Activated CD8-positive, alpha-beta memory T cell treated with anti-CD3 and anti-CD28 coated beads, Interleukin-2, amount 10 ng/mL, durations not matched to agents 7 days and 5 days (primary cell): ENCODE results near the gene CORO1C. TPM values are rescaled to one million over a fixed set of nuclear protein-coding genes. Genes with fewer than 3 reads are reported as not detected.
"Not testable (repeated sequence)": the region's sequence is repeated elsewhere in the genome, so short reads cannot be mapped to it uniquely, and the experiment has no call there.

Experiments
- ATAC-seq: fragments of 150-1000 bp; cut with Tn5 transposase; one replicate; pipeline ENCODE4 v1.10.0; 2021; ENCODE audit warnings: moderate library complexity
- CTCF ChIA-PET: fragments of 350-600 bp; sonication (Branson Sonifier 250); formaldehyde crosslinking; loops from one replicate; lab custom pipeline; 2021; ENCODE audit warnings: antibody characterized with exemption; lab: Charles Lee
- DNase-seq: peaks from one replicate; pipeline ENCODE4 v3.0.0-alpha.2; 2020
- H3K27ac Mint-ChIP-seq: one replicate; pipeline ENCODE4 v1.8.0; 2021; ENCODE audit warnings: mild to moderate bottlenecking, mixed read lengths
- H3K27me3 Mint-ChIP-seq: one replicate; pipeline ENCODE4 v1.8.0; 2021; ENCODE audit warnings: mixed read lengths
- H3K36me3 Mint-ChIP-seq: one replicate; pipeline ENCODE4 v1.8.0; 2021; ENCODE audit warnings: mild to moderate bottlenecking, mixed read lengths
- H3K4me1 Mint-ChIP-seq: one replicate; pipeline ENCODE4 v1.8.0; 2021; ENCODE audit warnings: mixed read lengths
- H3K4me3 Mint-ChIP-seq: one replicate; pipeline ENCODE4 v1.8.0; 2021; ENCODE audit warnings: mild to moderate bottlenecking, moderate library complexity, mixed read lengths
- H3K9me3 Mint-ChIP-seq: one replicate; pipeline ENCODE4 v1.8.0; 2022; ENCODE audit warnings: low read depth, mixed read lengths
- total RNA-seq, 2 experiments: library from RNA; stranded (reverse); gene quantifications; one replicate each; pipeline ENCODE4 v1.2.3, GENCODE V29; 2021

CORO1C gene
- total RNA-seq, 2 experiments from 2014 or later: 54.3 to 63.0 TPM

DNA sequence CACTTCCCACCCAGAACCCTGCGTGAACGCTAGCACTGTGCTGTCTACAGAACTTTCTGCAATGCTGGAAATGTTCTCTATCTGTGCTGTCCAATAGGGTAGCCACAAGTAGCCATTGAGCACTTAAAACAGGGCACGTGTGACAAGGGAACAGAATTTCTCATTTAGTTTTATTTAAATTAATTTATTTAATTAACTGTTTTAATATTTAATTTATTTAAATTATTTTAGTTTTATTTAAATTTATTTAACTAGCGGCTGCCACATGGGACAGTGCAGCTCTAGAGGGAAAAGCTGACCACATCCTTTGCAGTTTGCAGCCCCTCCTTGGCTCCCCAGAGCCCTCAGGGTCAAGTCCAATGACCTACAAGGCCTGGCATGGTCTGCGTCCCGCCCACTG, 35.0 kb upstream of the CORO1C start:
- Mint-ChIP-seq H3K4me1 (peaks cover 3% of the 10 kb centered on the region), H3K9me3 (no peaks in the 10 kb centered on the region), H3K27ac (no peak overlapping the region), H3K4me3 (no peak overlapping the region), H3K36me3 (no peaks in the 10 kb centered on the region), H3K27me3 (peaks cover 18% of the 10 kb centered on the region)
- CTCF ChIA-PET: no interaction called here
- DNase-seq (no peak), ATAC-seq (no peak)

DNA sequence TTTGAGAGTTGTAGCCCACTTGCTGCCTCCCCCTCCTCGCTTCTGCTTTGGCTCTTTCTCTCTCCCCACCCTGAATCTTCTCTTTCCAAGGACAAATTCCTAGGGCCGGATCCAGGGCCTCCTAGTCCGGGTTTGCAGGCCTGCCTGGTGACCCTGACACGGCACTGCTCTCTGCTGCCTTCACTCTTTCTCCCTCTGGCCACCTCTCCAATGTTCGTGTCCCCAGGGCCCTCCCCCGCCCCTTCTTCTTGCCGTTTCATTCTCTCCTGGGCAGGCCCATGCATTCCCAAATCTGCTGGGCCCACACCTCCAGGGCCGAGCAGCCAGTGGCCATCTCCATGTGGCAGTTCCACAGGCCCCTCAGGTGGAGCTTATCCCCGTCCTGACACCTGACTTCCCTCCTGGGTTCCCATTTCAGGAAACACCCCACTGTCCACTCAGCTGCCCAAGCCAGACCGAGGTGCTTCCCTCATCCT, 34.0 kb upstream of the CORO1C start:
- Mint-ChIP-seq H3K36me3 (no peaks in the 10 kb centered on the region), H3K27ac (no peak overlapping the region)
- CTCF ChIA-PET: no interaction called here

DNA sequence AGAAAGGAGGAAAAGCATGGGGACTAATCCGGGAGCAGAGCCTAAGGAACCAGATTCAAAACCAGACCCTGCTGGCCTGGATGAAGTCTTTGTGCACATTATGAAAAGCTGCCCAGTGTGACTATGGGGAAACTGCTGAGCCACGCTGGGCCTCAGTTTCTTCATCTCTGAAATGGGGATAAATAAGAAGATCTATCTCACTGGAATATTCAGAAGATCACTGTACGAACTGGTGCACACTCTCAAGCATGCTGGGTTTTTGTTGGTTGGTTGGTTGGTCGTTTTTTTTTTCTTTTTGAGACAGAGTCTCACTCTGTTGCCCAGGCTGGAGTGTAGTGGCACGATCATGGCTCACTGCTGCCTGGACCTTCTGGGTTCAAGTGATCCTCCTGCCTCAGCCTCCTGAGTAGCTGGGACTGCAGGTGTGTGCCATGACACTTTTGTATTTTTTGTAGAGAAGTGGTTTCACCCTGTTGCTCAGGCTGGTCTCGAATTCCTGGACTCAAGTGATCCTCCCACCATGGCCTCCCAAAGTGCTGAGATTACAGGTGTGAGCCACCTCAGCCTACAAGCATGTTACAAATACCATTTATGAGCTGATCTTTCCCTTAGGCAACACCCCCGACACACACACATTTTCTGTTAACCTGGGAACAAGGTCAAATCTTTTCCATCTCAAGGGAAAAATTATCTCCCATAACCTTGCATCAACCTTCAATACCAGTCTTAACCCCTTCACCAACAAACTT, 33.4 kb upstream of the CORO1C start:
- no peak for ATAC-seq
- no peak overlapping the region for H3K4me3 Mint-ChIP-seq
- H3K36me3 Mint-ChIP-seq: no peaks in the 10 kb centered on the region
- H3K27ac Mint-ChIP-seq: no peak overlapping the region
- peaks cover 3% of the 10 kb centered on the region for H3K4me1 Mint-ChIP-seq
- H3K9me3 Mint-ChIP-seq: no peaks in the 10 kb centered on the region
- peaks cover 14% of the 10 kb centered on the region for H3K27me3 Mint-ChIP-seq
- CTCF ChIA-PET: no interaction called here
- no peak for DNase-seq

More for the DNA sequence above, 34.0 kb upstream of the CORO1C start:
- peaks cover 14% of the 10 kb centered on the region for H3K27me3 Mint-ChIP-seq
- no peaks in the 10 kb centered on the region for H3K9me3 Mint-ChIP-seq
- no peak overlapping the region for H3K4me3 Mint-ChIP-seq
- DNase-seq (no peak), ATAC-seq (no peak)
- peaks cover 3% of the 10 kb centered on the region for H3K4me1 Mint-ChIP-seq

DNA sequence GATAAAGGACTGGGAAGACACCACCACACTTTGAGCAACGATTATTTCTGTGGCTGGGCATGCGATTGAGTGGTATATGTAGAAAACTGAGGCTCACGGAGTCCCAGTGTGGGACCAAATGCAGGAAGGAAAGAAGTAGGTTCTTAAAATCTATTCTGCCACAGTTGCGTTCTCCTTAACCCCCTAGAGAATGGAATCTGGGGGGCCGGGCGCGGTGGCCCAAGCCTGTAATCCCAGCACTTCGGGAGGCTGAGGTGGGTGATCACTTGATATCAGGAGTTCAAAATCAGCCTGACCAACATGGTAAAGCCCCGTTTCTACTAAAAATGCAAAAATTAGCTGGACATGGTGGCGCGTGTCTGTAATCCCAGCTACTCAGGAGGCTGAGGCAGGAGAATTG, 29.9 kb upstream of the CORO1C start:
- CTCF ChIA-PET: interaction anchor here (0.8 to 1.2 kb wide), 2 partner anchors 10 to 97 kb away, joined by 3 to 5 read pairs; no protein-coding TSS in a partner anchor
- no peak overlapping the region for H3K4me3 Mint-ChIP-seq
- no peaks in the 10 kb centered on the region for H3K36me3 Mint-ChIP-seq
- H3K4me1 Mint-ChIP-seq: no peaks in the 10 kb centered on the region
- H3K9me3 Mint-ChIP-seq: no peaks in the 10 kb centered on the region
- ATAC-seq: no peak
- H3K27ac Mint-ChIP-seq: no peak overlapping the region
- no peak for DNase-seq
- no peaks in the 10 kb centered on the region for H3K27me3 Mint-ChIP-seq

DNA sequence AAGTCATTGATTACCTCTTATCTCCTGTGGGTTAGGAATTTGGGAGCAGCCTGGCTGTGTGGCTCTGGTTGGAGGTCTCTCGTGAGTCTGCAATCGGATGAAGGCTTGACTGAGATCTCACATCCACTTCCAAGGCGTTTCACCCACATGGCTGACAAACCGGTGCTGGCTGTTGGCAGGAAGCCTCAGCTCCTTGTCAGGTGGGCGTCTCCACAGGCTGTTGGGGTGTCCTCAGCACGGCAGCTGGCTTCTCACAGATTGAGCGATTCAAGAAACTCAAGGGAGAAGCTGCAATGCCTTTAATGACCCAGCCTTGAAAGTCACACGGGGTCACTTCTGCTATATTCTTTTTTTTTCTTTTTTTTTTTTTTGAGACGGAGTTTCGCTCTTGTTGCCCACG, 28.6 kb upstream of the CORO1C start:
- DNase-seq (no peak), ATAC-seq (no peak)
- no peaks in the 10 kb centered on the region for H3K4me1 Mint-ChIP-seq
- CTCF ChIA-PET: interaction anchor here (1.2 to 2.2 kb wide), 2 partner anchors 69 to 95 kb away, joined by 4 to 5 read pairs; no protein-coding TSS in a partner anchor
- no peaks in the 10 kb centered on the region for H3K36me3 Mint-ChIP-seq
- no peaks in the 10 kb centered on the region for H3K27me3 Mint-ChIP-seq
- no peak overlapping the region for H3K27ac Mint-ChIP-seq
- H3K4me3 Mint-ChIP-seq: no peak overlapping the region
- H3K9me3 Mint-ChIP-seq: no peaks in the 10 kb centered on the region

DNA sequence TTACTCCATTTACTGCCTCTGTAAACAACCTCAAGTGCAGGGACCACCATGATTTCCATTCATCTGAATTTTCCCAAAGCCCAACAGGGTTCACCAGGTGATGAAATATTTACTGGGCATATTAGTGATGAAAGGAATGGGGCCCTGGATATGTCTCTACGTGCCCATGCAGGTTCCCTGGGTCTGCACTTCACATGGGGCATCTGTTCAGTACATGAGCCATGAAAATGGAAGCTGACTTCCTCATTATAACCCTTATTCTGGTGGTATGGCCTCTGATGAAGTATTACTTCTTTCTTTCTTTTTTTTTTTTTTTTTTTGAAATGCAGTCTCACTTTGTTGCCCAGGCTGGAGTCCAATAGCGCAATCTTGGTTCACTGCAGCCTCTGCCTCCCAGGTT, 26.5 kb upstream of the CORO1C start:
- CTCF ChIA-PET: interaction anchor here (0.7 to 1.4 kb wide), 3 partner anchors 27 to 246 kb away, joined by 3 read pairs; no protein-coding TSS in a partner anchor
- DNase-seq: no peak

DNA sequence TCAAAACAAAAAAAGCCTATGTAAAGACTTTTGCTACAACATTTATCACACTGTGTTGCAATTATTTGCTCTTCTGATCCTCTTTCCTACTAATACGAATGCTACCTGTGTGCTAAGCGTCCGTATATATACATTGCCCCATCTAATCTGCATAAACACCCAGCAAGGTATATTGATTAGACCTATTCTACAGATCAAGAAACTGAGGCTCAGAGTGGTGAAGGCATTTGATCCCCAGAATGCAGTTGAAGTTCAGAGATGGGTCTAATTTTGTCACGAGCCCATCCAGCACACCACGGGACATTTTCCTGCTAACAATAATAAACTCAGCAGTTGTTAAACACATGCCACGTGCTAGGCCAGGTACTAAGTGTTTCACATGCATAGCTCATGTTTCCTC, 25.1 kb upstream of the CORO1C start:
- CTCF ChIA-PET: interaction anchor here (1.6 kb wide), 1 partner anchor 194 kb away, joined by 4 read pairs; no protein-coding TSS in a partner anchor
- no peak overlapping the region for H3K27ac Mint-ChIP-seq

More for the DNA sequence above, 26.5 kb upstream of the CORO1C start:
- no peaks in the 10 kb centered on the region for H3K9me3 Mint-ChIP-seq
- H3K4me1 Mint-ChIP-seq: no peaks in the 10 kb centered on the region
- H3K27me3 Mint-ChIP-seq: no peaks in the 10 kb centered on the region
- no peak for ATAC-seq
- no peak overlapping the region for H3K27ac Mint-ChIP-seq
- H3K4me3 Mint-ChIP-seq: no peak overlapping the region
- no peaks in the 10 kb centered on the region for H3K36me3 Mint-ChIP-seq

DNA sequence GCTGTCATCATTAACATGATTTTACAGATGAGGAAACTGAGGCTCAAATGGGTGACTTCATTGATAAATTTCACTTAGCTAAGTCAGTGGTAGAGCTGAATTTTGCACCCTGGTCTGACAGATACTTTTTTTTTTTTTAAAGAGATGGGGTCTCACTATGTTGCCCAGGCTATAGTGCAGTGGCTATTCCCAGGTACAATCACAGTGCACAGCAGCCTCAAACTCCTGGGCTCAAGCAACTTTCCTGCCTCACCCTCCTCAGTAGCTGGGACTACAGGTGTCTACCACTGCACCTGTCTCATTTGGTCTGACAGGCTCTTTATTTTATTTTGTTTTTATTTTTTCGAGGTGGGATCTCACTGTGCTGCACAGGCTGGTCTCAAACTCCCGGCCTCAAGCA, 24.2 kb upstream of the CORO1C start:
- DNase-seq (no peak), ATAC-seq (no peak)
- Mint-ChIP-seq H3K9me3 (no peaks in the 10 kb centered on the region), H3K4me1 (no peaks in the 10 kb centered on the region), H3K27ac (no peak overlapping the region), H3K4me3 (no peak overlapping the region), H3K27me3 (no peaks in the 10 kb centered on the region), H3K36me3 (no peaks in the 10 kb centered on the region)
- CTCF ChIA-PET: no interaction called here

More for the DNA sequence above, 25.1 kb upstream of the CORO1C start:
- no peak overlapping the region for H3K4me3 Mint-ChIP-seq
- no peaks in the 10 kb centered on the region for H3K36me3 Mint-ChIP-seq
- ATAC-seq (no peak), DNase-seq (no peak)
- H3K27me3 Mint-ChIP-seq: no peaks in the 10 kb centered on the region
- no peaks in the 10 kb centered on the region for H3K9me3 Mint-ChIP-seq
- H3K4me1 Mint-ChIP-seq: no peaks in the 10 kb centered on the region

DNA sequence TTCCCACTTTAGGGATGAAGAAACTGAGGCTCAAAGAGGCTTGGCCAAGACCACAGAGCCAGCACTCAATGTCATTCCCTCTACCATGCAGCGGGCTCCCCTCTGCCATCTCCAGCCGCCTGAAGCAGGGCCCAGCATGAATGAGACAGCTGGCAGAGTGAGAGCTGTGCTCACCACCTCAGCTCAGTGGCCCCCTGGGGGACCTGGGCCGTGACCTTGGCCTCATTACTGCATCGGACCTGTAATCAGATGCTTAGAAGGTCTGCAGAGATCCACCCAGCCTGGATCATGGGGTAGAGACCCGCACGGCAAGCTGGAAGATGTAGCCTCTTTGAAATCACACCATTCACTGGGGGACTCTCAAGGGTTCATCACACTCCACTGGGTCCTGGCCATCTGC, 22.7 kb upstream of the CORO1C start:
- no peaks in the 10 kb centered on the region for H3K9me3 Mint-ChIP-seq
- ATAC-seq (no peak), DNase-seq (no peak)
- H3K4me3 Mint-ChIP-seq: no peak overlapping the region
- H3K36me3 Mint-ChIP-seq: no peaks in the 10 kb centered on the region
- H3K27ac Mint-ChIP-seq: no peak overlapping the region
- H3K4me1 Mint-ChIP-seq: no peaks in the 10 kb centered on the region
- CTCF ChIA-PET: interaction anchor here (1.3 to 1.6 kb wide), 2 partner anchors 18 to 33 kb away, joined by 3 read pairs; no protein-coding TSS in a partner anchor
- H3K27me3 Mint-ChIP-seq: no peaks in the 10 kb centered on the region

DNA sequence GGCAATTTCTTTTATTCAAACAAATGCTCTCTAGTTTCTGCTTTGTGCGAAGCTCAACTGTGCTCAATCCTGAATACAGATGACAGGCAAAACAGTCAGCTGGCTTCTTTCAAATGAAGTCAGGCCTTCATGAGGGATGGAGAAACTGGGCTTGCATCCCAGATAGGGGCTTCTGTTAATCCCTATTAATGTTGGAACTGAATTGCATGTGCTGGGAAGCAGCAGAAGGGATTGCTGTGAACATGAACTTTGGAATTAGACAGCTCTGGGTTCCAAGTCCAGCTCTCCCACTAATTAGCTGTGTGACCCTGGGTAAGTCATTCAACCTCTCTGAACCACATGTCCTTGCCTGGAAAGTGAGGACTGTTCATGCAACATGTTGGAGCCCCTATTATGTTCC, 21.1 kb upstream of the CORO1C start:
- no peaks in the 10 kb centered on the region for H3K36me3 Mint-ChIP-seq
- CTCF ChIA-PET: interaction anchor here (1.4 to 1.6 kb wide), 2 partner anchors 35 to 88 kb away, joined by 3 read pairs; no protein-coding TSS in a partner anchor
- ATAC-seq (no peak), DNase-seq (no peak)
- H3K4me3 Mint-ChIP-seq: no peak overlapping the region
- no peaks in the 10 kb centered on the region for H3K27me3 Mint-ChIP-seq
- no peaks in the 10 kb centered on the region for H3K4me1 Mint-ChIP-seq
- no peak overlapping the region for H3K27ac Mint-ChIP-seq
- no peaks in the 10 kb centered on the region for H3K9me3 Mint-ChIP-seq

DNA sequence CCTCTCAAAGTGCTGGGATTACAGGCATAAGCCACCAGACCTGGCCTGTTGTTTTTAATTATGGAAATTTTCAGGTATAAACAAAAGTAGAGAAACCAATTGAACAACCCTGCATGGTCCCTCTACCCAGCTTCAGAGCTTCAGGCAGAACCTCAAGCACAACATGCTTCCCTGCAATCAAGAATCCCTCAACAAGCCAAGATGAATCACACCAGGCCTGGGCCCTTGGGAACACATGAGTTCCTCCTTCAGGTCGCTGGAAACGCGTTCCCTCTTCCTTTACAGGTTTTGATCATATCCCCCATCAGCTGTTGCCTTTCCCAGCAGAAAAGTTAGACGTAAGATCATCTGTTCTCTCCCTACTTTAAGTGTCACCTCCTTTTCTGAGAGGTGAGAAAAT, 20.5 kb upstream of the CORO1C start:
- Mint-ChIP-seq H3K27me3 (no peaks in the 10 kb centered on the region), H3K9me3 (no peaks in the 10 kb centered on the region), H3K27ac (no peak overlapping the region), H3K36me3 (no peaks in the 10 kb centered on the region), H3K4me1 (no peaks in the 10 kb centered on the region), H3K4me3 (no peak overlapping the region)
- DNase-seq (no peak), ATAC-seq (no peak)
- CTCF ChIA-PET: interaction anchor here (1.4 kb wide), 1 partner anchor 87 kb away, joined by 3 read pairs; no protein-coding TSS in a partner anchor

DNA sequence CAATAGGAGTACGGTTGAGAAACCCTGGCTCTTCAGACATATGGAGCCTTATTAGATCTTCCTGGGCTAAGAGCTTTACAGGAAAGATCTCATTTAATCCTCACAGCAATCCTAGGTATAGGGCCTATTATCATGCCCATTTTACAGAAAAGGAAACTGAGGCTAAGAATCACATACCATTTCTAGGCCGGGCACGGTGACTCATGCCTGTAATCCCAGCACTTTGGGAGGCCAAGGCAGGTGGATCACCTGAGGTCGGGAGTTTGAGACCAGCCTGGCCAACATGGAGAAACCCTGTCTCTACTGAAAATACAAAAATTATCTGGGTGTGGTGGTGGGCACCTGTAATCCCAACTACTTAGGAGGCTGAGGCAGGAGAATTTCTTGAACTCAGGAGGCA, 19.7 kb upstream of the CORO1C start:
- H3K4me3 Mint-ChIP-seq, H3K27me3 Mint-ChIP-seq, ATAC-seq, DNase-seq, H3K27ac Mint-ChIP-seq, CTCF ChIA-PET, H3K9me3 Mint-ChIP-seq, H3K4me1 Mint-ChIP-seq, H3K36me3 Mint-ChIP-seq: not testable (repeated sequence)

DNA sequence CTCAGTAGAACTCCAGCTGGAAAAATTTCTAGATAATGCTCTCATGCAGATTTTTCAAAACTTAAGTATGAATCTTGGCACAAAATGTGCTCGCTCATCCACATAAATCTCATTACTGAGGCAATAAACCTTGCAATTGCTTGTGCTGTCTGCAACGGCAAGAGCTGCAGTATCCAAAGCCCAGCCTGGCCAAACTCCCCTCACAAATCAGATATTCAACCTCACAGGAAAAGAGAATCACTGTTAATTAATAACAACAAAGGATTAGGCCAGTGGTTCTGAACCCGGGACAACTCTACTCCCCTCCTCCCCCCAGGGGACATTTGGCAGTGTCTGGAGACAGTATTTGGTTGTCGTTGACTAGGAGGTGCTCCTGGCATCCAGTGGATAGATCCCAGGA, 19.2 kb upstream of the CORO1C start:
- no peak for ATAC-seq
- H3K27me3 Mint-ChIP-seq: no peaks in the 10 kb centered on the region
- no peaks in the 10 kb centered on the region for H3K4me1 Mint-ChIP-seq
- CTCF ChIA-PET: no interaction called here
- no peak overlapping the region for H3K4me3 Mint-ChIP-seq
- no peaks in the 10 kb centered on the region for H3K36me3 Mint-ChIP-seq
- no peak for DNase-seq
- no peak overlapping the region for H3K27ac Mint-ChIP-seq
- no peaks in the 10 kb centered on the region for H3K9me3 Mint-ChIP-seq

DNA sequence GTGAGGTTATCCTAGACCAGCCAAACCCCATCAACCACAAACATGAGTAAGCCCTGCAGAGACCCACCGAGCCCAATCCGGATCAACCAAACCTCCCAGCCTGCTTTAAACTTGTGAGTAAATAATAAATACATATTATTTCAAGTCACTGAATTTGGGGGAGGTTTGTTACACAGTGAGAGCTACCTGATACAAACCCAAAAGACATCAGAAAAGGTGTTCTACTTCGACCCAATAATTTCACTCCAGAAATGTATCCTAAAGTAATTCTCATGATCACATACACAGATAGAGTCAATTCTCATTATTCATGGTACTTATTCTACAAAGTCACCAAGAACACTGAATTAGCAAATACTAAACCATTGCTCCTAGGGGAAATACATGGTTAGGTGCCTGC, 16.2 kb upstream of the CORO1C start:
- no peaks in the 10 kb centered on the region for H3K36me3 Mint-ChIP-seq
- DNase-seq: no peak
- no peak overlapping the region for H3K27ac Mint-ChIP-seq
- peaks cover 6% of the 10 kb centered on the region for H3K27me3 Mint-ChIP-seq
- no peaks in the 10 kb centered on the region for H3K4me1 Mint-ChIP-seq
- H3K4me3 Mint-ChIP-seq: no peak overlapping the region
- no peaks in the 10 kb centered on the region for H3K9me3 Mint-ChIP-seq
- CTCF ChIA-PET: interaction anchor here (1.3 kb wide), 1 partner anchor 82 kb away, joined by 5 read pairs; no protein-coding TSS in a partner anchor
- no peak for ATAC-seq
